IPS-18c (cell line): ENCODE data around the gene WRAP73.

Experiments
- H3K4me3 ChIP-seq: 2 replicates; pipeline ENCODE4 v1.7.0; 2013; ENCODE audit warnings: low read depth, mild to moderate bottlenecking, low read length, moderate library complexity; ENCODE audit not compliant: insufficient read depth
- H3K9me3 ChIP-seq: one replicate; pipeline ENCODE4 v1.6.1; 2013; ENCODE audit warnings: mild to moderate bottlenecking, low read length, moderate library complexity; ENCODE audit not compliant: control insufficient read depth, insufficient read depth

Gene WRAP73

DNA sequence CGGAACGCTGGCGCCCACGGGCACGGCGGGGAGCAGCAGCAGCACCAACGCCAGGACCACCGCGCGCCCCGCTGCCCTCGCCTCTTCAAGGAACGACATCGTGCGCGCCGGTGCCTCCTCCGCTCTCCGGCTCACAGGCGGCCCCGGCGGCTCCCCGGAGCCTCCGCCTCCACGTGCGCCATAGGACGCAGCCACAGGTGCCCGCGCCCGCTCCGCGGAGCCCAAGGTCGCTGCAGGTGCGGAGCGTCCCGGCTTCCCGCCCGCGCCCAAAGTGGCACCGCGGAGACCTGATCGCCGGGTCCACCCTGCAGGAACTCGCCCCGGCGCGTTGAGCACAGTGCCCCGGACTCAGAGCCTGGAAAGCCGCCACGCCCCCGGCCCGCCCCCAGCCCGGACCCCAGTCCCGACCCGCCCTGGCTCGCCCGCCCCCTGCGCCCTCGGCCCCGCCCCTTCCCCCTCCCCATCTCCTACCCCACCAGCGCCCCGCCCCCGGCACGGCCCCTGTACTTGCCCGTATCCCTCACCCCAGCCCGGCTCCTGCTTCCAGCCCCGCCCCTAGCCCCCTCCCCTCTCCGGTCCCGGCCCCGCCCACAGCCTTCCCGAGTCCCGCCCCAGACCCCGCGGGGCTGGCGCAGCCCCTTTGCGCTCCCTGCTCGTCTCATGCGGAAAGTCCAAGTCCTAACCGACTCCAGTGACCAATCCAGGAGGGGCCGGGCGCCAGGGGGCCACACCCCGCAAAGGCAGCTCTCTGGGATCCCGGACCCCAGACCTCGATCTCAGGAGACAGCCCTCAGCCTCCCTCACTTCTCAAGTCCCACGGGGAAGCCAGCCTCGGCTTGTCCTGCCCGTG, 38.5 kb downstream of the WRAP73 start, which contains the start of gene MEGF6:
MEGF6 (minus strand) TSS at position 339 of the 850 bp plus-strand sequence; CDS start at position 99, 240 bp downstream.
- H3K9me3 ChIP-seq: no peaks in the 10 kb centered on the region
- H3K4me3 ChIP-seq: peak within 1 kb of the TSS; percentile 71

DNA sequence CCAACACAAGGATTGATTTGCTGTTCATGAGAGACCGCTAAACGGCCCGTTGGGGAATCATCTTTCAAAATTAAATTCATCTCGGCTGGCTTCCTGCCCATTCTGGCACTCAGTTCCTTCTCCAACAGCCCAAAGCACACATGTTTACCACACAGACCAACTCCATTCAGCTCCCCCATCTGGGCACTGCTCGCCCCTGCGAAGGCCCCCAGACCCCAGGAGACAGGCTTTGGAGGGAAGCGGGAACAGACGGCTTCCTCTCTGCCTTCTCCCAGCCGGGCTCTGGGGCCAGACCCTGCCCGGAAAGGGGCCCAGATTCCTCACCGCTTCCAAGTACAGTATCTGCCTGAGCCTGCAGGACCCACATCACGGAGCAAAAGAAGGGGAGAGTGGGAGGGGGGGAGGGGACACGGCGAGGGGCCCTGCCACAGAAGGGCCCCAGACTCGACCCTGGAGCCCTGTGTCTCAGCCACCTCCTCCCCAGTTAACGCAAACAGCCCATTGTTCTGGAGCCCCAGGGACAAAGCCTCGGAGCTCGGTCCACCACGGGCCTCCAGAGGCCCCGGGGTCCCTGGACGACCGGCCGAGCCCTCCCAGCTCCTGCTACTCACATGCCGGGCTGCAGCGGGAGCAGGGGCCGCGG, 39.3 kb downstream of the WRAP73 start:
- Histone ChIP-seq H3K4me3 (peak overlapping the region; percentile 71), H3K9me3 (no peaks in the 10 kb centered on the region)

DNA sequence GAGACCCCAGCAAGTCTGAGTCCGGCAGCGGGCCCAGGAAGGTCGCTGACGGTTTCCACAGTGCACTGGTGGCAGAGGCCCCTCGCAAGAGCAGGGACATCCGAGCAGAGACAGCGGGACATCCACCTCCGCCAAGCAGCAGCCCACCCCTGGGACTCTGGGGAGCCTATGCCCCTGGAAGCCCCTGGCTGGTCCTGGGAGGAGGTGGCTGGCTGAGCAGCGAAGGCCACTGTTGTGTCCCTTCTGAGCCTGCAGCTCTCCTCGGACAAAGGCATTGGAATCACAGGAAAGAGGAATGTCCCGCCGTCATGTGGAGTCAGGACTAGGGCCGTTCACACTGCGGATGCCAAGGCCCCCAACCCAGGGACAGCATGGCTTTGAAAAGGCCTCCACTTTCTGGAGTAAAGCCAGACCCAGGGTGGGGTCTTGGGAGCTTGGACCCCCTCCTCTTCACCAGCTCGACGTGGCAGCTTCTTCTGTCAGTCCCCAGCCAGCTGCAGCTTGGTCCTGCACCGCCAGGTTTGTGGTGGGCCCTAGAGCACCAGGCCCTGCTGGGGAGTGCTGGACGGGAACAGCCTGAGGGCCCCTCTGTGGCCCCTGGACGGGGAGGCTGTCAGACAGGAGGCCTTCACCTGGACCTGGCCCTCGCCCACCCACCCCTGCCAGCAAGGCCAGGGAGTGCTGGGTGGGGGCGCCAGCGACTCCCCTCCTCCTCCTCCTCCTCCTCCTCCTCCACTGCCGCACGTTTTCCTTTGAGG, 40.0 kb downstream of the WRAP73 start:
- Histone ChIP-seq H3K4me3 (peak overlapping the region; percentile 71; the same call in 1 of the 2 replicates), H3K9me3 (no peaks in the 10 kb centered on the region)

DNA sequence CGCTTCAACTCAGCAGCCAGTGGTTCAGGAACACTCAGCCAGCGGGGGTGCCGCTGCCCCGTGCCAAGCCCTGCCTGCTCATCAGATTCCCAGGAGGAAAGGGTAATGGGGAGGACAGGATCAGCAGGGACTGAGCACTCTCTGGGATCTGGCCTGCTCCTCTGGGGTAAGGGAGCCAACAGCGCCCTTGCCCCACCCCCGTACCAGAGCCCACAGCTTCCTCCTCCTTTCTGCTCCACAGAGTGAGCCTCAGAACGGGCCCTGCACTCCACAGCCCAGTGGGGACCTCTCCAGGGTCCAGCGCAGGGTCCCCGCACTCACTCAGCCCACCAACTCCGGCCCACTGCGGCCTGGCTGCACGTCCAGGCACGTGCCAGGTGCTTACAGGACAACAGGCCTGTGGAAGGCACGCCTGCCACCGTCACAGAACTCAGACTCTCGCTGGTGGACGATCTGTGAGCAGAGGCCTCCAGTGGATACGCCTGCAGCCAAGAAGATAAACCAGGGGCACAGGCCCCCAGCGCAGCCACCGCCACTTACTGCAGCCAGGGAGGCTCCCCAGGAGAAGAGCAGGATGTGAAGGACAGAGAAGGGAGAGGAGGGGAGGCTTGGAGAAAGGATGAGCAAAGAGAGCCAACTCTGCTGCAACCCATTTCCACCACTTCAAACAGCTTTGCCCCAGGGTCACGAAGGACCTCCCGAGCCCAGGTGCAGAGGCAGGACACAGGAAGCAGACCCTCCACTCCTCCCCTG, 40.7 kb downstream of the WRAP73 start:
- Histone ChIP-seq H3K4me3 (no peak overlapping the region), H3K9me3 (no peaks in the 10 kb centered on the region)

DNA sequence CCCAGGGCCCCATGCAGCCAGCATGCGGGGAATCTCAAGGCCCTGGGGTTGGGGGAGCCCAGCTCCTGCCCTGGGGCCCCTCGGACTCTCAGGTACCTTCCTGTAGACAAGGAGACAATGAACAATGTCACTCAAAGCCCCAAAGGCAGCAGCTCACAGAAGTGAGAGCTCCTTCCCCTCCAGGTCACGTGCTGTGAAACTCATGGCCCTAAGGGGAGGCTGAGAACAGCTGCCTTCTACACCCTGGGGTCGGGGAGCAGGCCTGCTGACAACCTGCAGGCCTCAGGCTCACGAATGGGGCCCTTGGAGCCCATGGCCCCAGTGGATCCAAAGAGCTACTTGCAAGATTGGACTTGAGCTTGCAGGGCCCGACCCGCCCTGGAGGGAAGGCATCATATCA, 41.7 kb downstream of the WRAP73 start:
- Histone ChIP-seq H3K4me3 (no peak overlapping the region), H3K9me3 (no peaks in the 10 kb centered on the region)

DNA sequence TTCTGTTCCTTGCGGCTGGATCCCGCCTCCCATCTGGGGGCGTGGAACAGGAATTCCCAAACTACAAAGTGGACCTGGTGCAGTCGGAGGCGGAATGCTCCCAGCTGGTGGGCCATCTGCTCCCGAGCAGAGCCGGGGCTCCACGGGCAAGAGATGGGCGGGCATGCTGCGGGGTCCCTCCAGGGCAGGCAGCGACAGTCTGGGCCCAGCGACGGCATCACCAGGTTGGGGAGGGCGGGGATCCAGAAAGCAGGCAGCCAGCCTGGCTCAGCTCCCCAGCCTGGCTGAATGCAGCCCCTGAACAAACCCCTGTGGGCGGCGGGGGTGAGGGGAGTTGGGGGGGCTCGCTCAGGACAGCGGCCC, 42.2 kb downstream of the WRAP73 start:
- Histone ChIP-seq H3K9me3 (no peaks in the 10 kb centered on the region), H3K4me3 (no peak overlapping the region)

DNA sequence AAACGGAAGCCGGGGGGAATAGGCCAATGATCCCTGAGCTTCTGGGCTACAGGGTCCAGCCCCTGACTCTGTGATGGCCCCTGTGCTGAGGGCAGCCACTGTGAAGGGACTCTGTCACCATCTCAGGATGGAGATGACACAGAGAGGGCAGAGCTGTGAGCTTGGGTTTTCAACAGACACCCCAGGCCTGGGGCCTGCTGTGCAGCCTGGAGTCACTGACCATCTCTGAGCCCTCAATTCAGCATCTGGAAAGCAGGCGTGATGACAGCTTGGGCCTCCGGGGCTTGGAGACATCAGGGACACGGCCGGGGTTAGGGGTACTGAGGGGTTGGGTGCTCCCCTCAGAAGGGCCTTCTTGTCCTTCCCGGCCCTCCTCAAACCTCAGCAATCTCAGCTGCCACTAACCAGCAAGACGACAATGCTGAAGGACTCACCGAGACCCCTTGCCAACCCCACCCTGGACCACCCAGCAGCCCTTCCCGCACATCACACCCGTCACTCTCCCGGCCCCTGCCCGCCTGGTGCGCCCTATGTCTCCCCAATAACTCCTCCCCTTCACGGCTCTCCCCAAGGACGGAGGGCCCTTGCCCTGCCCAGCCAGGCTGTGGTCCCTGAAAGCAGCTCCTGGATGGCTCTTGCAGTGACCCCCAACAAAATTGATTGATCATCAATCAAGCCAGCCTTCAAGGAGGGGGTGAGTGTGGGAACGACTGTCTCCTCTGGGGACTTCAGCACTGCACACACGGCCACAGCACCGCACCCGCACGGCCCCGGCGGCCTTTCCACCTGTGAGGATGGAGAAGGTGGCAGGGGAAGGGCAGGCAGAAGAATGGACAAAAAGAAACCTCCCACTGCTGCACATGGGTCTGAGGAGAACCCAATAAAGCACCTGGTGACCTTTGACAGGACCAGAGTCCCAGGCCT, 42.9 kb downstream of the WRAP73 start:
- Histone ChIP-seq H3K9me3 (no peaks in the 10 kb centered on the region), H3K4me3 (no peak overlapping the region)

DNA sequence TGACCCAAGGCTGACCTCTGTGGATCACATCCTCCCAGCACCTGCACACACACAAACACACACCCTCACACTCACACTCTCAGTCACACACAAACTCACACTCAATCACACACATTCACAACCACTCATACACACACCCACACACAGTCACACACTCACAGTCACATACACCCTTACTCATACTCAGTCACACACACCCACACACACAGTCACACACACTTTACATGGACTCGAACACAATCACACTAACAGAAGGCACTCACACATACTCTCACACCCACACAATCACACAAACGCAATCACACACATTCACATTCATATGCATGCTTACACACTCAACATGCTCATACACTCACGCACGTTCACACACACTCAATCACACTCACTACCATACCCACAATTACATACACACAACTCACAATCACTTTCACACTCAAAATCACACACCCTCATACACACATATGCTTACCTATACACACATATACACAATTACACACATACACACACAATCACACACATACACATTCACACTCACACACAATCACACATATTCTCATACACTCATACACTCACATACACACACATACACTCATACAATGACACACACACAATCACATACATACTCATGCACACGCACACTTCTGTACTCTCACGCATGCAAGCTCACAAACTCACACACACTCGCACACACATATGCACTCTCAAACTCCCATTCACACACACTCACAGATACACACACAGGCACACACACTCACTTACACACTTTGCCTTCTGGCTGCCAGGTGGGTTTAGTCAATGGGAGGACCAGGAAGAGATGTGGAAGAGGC, 44.7 kb downstream of the WRAP73 start:
- Histone ChIP-seq H3K4me3 (no peak overlapping the region), H3K9me3 (no peaks in the 10 kb centered on the region)

DNA sequence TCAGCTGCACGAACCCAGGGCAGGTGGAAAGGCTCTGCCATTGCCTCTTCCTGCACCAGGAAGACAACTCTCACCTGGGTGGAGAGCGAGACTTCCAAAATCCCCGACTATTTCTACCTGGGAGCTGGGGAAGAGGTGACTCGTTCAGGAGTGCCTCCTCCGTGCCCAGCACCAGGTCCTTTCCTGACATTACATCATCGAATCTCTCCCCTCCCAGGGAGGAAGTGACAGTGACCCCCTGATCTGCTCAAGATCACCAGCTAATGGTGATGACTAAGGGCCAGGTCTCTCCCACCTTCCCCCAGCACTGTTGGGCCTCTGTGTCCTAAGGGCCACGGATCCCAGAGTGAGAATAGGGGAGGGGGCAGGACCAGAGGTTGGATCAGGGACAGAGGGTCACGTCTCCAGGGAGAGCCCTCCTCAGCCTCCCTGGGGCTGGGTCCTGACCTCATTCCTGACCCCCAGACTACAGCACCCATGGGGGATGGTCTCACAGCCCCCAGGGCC, 45.4 kb downstream of the WRAP73 start:
- Histone ChIP-seq H3K9me3 (no peaks in the 10 kb centered on the region), H3K4me3 (no peak overlapping the region)

DNA sequence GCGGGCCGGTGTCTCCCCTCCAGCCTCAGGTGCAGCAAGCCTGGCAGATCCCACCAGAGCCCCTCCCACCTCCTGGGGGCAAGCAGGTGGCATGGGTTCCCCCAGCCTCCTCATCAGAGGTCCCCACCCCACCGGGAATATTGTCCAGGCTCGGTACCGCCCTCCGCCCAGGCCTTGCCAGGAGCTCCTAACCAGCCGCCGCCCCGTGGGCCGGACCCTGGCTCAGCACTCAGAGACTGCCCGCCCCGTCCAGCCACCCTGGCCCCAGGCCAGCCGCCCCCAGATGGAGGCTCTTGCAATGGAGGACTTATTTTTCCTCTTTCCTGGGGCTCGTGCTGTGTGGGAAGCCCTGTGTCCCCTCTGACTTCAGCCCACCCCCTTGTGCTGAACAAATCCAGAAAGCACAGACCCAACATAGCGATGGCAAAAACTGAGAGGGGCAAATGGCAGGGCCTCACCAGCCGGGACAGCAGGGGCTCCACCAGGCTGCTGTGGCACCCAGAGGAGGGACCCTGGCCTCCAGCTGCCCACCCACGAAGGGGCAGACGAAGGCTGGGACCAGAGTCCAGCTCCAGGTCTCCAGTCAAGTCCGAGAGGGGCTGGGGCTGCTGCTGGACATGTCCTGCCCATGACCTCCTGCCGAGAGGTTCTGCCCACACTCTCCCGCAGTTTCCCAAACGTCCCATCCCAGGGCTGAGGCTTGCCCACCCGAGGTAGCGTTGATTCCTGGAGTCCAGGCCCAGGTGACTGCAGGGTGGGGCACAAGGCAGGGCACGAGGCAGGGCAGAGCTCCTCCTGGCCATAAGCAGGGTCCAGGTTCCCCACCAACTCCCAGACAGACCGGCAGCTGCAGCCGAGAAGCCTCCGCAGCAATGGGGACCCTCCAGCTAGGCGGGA, 46.1 kb downstream of the WRAP73 start:
- Histone ChIP-seq H3K9me3 (no peaks in the 10 kb centered on the region), H3K4me3 (no peak overlapping the region)

DNA sequence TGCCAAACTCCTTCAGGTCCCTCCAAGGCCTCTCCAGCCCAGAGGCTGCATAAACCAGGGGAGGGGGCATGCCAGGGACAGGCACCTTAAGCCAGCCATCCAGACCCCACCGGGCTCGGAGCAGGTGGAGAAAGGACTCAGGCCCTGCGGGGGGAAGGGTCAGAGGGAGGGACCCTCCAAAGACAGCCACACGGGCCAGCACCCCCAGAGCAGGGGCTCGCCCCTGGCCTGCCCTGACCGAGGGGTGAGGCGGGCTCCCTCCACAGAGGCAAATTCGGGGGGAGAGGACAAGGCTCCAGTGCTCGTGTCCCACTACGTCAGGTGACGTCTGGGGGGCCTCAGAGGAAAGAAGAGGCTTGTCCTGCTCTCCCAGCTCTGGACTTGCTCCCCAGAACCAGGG, 46.7 kb downstream of the WRAP73 start:
- peaks cover under 1% of the 10 kb centered on the region for H3K9me3 ChIP-seq
- no peak overlapping the region for H3K4me3 ChIP-seq

DNA sequence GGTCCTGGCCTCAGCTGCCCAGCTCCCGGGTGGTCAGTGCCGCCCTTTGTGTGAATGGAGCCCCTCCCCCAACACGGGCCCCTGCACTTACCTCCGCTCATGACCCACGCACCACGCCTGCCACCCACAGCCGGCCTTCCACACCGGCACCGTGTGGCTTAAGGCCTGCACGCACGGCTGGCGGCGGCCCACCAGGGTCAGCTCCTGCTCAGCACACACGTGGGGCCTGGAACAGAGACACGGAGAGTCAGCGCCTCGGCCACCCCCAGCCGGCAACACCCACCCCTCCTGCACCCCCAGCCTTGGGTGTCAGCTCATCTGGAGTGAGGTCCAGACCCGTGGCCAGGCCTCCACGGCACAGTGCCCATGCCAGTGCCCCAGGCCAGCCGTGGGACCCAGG, 47.5 kb downstream of the WRAP73 start:
- peaks cover 3% of the 10 kb centered on the region for H3K9me3 ChIP-seq

DNA sequence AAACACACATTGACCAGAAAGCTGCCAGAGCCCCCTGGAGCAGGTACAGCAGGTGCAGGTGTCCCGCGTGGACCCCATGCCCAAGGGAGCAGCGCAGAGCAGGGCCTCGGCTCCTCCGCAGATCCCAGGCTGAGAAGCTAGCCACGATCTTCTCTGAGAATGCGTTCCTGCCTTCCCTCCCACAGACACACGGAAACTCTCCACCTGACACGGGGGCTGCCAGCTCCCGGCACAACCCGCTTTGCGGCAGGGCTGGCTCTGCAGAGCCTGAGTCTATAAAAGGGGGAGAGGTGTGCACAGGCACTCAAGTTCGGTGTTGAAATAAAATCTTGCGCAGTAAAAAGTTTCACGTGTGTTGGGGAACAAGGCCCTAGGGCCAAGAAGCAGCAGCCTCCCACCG, 48.2 kb downstream of the WRAP73 start:
- Histone ChIP-seq H3K4me3 (no peak overlapping the region), H3K9me3 (peaks cover 3% of the 10 kb centered on the region)

More for the DNA sequence above, 47.5 kb downstream of the WRAP73 start:
- H3K4me3 ChIP-seq: no peak overlapping the region

DNA sequence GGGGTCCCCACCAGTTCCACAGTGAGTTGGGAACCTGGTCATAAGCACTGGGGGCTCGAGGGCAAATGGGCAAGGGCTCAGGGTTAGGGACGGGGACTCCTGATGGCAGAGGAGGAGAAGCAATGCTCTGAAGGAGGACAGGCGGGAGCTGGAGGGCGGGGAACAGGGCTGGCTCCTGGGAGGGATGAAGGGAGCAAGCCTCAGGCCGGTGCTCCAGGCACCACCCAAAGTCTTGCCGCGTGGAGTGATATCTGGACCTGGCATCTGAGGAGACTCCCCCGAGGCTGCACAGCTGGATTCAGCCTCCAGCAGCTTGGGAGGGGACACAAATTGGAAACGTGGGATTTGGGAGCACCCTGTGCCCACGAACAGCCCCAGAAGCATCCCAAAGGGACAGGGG, 49.5 kb downstream of the WRAP73 start:
- H3K9me3 ChIP-seq: peaks cover 3% of the 10 kb centered on the region
- H3K4me3 ChIP-seq: no peak overlapping the region
